OCI-LY3 (cell line): ENCODE results near the gene VGLL4.

Experiments used
- H2AFZ ChIP-seq: fragments of 200-600, 300-600 bp; shearing (Covaris generic); 2 replicates; pipeline ENCODE4 v1.6.0; 2014; ENCODE audit warnings: antibody characterized with exemption, low read depth, low read length
- H3K27ac ChIP-seq: fragments of 200-600, 300-600 bp; sonication (generic); 2 replicates; pipeline ENCODE4 v1.5.1; 2014; ENCODE audit warnings: mild to moderate bottlenecking, low read length, moderate library complexity, mixed read lengths
- H3K27me3 ChIP-seq: fragments of 200-600, 300-600 bp; sonication (generic); 2 replicates; pipeline ENCODE4 v1.6.1; 2014; ENCODE audit warnings: low read depth, low read length, mixed read lengths
- H3K36me3 ChIP-seq: fragments of 200-600, 300-600 bp; sonication (generic); replicated peaks from 2 replicates; pipeline ENCODE3; 2014; ENCODE audit warnings: low read depth, low read length, mixed read lengths
- H3K4me1 ChIP-seq: fragments of 300-600, 200-600 bp; sonication (generic); 2 replicates; pipeline ENCODE4 v1.6.1; 2014; ENCODE audit warnings: low read length, mixed read lengths
- H3K4me2 ChIP-seq: fragments of 200-600, 300-600 bp; sonication (generic); 2 replicates; pipeline ENCODE4 v1.6.1; 2014; ENCODE audit warnings: low read length, mixed read lengths
- H3K4me3 ChIP-seq: fragments of 300-600, 200-600 bp; sonication (generic); 2 replicates; pipeline ENCODE4 v1.5.1; 2014; ENCODE audit warnings: antibody characterized with exemption, mild to moderate bottlenecking, low read length, moderate library complexity
- H3K79me2 ChIP-seq: fragments of 300-600, 200-600 bp; shearing (Covaris generic); 2 replicates; pipeline ENCODE4 v1.6.1; 2014; ENCODE audit warnings: mild to moderate bottlenecking, low read length, mixed read lengths
- H3K9ac ChIP-seq: fragments of 300-600, 200-600 bp; shearing (Covaris generic); 2 replicates; pipeline ENCODE4 v1.6.0; 2014; ENCODE audit warnings: mild to moderate bottlenecking, low read length, moderate library complexity
- H3K9me3 ChIP-seq: fragments of 200-600, 300-600 bp; shearing (Covaris generic); 2 replicates; pipeline ENCODE4 v1.6.1; 2014; ENCODE audit warnings: low read length, mixed read lengths; ENCODE audit not compliant: insufficient read depth
- H4K20me1 ChIP-seq: fragments of 200-600, 300-600 bp; sonication (generic); 2 replicates; pipeline ENCODE4 v1.6.1; 2016; ENCODE audit warnings: low read length, mixed read lengths; ENCODE audit not compliant: insufficient read depth
- CTCF ChIP-seq: fragments of 200-600, 300-600 bp; sonication (generic); IDR thresholded peaks from 2 replicates; pipeline ENCODE4 v1.5.1; 2014; ENCODE audit warnings: antibody characterized with exemption, low read length, low read depth
- EZH2phosphoT487 ChIP-seq: fragments of 200-600 bp; shearing (Covaris generic); IDR thresholded peaks from 2 replicates; pipeline ENCODE4 v1.6.1; 2018; ENCODE audit warnings: antibody characterized with exemption, mixed run types, low read depth

The VGLL4 gene

DNA sequence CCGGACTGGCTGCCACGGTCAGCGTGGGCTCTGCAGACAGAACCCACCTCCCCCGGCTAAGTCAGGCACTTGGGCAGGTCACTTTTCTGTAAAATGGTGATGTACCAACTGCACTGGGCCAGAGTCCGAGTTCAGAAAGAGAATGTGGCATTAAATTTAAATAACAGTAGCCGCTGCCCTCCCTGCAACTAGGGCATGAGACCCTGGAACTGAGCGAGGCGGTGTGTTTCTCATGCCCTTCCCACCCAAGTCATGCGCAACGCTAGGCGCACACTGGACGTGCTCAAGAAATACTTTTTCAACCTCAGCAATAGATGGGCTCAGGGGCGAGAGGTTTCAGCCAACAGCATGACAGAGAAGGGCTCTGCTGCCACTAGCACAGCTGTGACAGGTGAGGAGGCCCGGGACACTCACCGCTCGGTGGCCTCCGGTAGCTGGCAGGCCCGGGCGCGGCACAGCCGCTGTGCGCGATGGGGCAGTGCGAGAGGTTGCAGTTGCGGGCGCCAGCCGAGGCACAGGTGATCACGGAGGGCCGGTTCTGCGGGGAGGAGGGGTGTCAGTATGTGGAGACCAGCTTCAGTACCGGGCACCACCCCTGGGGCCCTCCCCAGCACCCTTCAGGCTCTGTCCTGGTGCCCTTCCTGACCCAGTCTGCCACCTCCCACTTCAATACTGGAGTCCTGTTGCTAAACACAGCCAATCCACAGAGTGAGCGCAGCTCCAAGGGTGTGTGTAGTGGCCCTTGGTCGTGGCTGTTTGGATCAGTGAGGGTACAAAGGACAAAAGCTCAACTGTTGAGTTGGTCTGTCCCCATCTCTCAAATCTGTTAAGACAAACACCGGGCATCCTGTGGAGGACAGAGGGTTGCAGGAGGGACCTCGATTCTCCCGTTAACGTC is 84.5 kb downstream of the VGLL4 start:
- Histone ChIP-seq H3K9me3 (no peaks in the 10 kb centered on the region), H3K4me1 (no peaks in the 10 kb centered on the region), H3K4me3 (no peak overlapping the region), H3K27me3 (no peaks in the 10 kb centered on the region), H3K9ac (no peak overlapping the region), H2AFZ (no peak overlapping the region), H3K36me3 (peaks cover 14% of the 10 kb centered on the region), H4K20me1 (peaks cover 12% of the 10 kb centered on the region; the same call in 1 of the 2 replicates), H3K27ac (no peak overlapping the region), H3K79me2 (no peaks in the 10 kb centered on the region), H3K4me2 (no peak overlapping the region)
- TF ChIP-seq CTCF = no peak
- no peak for TF ChIP-seq EZH2phosphoT487

DNA sequence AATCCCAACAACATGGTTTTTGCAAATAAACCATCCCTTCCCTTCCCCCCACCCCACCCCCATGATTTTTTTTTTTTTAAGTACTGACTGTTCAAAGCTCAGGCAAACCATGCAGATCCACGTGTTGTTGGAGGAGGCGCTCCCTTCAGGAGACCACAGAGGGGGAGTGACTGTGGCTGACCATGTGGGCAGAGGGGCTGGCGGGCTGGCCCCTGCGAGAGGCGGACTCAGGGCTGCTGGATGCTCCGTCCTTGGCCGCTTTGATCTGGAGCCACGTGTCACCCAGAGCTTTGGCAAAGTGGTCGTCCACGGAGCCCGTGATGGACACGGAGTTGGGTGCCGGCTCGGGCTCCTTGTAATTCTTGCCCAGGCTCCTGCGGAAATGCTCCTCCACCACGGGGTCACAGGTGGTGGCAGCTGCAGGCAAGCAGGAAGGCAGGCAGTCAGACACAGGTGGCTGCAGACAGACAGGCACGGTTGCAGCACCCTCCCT is 85.3 kb downstream of the VGLL4 start:
- Histone ChIP-seq H3K36me3 (peaks cover 11% of the 10 kb centered on the region), H3K4me2 (no peak overlapping the region)

GRCh38 chr3:11558002-11558401 is 85.7 kb downstream of the VGLL4 start:
- H3K9ac ChIP-seq = no peak overlapping the region
- H3K36me3 ChIP-seq = peaks cover 9% of the 10 kb centered on the region
- no peak for TF ChIP-seq EZH2phosphoT487
- TF ChIP-seq CTCF = no peak
- no peaks in the 10 kb centered on the region for H3K9me3 ChIP-seq
- H2AFZ ChIP-seq = no peak overlapping the region
- no peak overlapping the region for H3K4me2 ChIP-seq
- no peak overlapping the region for H3K4me3 ChIP-seq
- H3K79me2 ChIP-seq = no peaks in the 10 kb centered on the region
- H4K20me1 ChIP-seq = 0 out of 2 replicates have a peak, but pooled peaks cover 9% of the 10 kb centered on the region
- H3K27me3 ChIP-seq = no peaks in the 10 kb centered on the region
- H3K27ac ChIP-seq = no peak overlapping the region
- H3K4me1 ChIP-seq = no peaks in the 10 kb centered on the region

More for the DNA sequence above, 85.3 kb downstream of the VGLL4 start:
- no peaks in the 10 kb centered on the region for H3K9me3 ChIP-seq
- H3K9ac ChIP-seq = no peak overlapping the region
- H4K20me1 ChIP-seq = 0 out of 2 replicates have a peak, but pooled peaks cover 9% of the 10 kb centered on the region
- H2AFZ ChIP-seq = no peak overlapping the region
- no peaks in the 10 kb centered on the region for H3K4me1 ChIP-seq
- no peak overlapping the region for H3K4me3 ChIP-seq
- H3K79me2 ChIP-seq = no peaks in the 10 kb centered on the region
- no peak for TF ChIP-seq EZH2phosphoT487
- no peak for TF ChIP-seq CTCF
- H3K27ac ChIP-seq = no peak overlapping the region
- H3K27me3 ChIP-seq = no peaks in the 10 kb centered on the region

GRCh38 chr3:11556851-11557644 is 86.7 kb downstream of the VGLL4 start:
- H2AFZ ChIP-seq = no peak overlapping the region
- H3K4me3 ChIP-seq = no peak overlapping the region
- H3K9me3 ChIP-seq = no peaks in the 10 kb centered on the region
- no peaks in the 10 kb centered on the region for H3K79me2 ChIP-seq
- TF ChIP-seq EZH2phosphoT487 = no peak
- no peak overlapping the region for H3K9ac ChIP-seq
- no peak overlapping the region for H3K4me2 ChIP-seq
- H4K20me1 ChIP-seq = 0 out of 2 replicates have a peak, but pooled peaks cover 9% of the 10 kb centered on the region
- no peaks in the 10 kb centered on the region for H3K27me3 ChIP-seq
- H3K27ac ChIP-seq = no peak overlapping the region
- H3K36me3 ChIP-seq = peaks cover 6% of the 10 kb centered on the region
- no peaks in the 10 kb centered on the region for H3K4me1 ChIP-seq
